ENCODE data around the gene LIX1L.

DNA sequence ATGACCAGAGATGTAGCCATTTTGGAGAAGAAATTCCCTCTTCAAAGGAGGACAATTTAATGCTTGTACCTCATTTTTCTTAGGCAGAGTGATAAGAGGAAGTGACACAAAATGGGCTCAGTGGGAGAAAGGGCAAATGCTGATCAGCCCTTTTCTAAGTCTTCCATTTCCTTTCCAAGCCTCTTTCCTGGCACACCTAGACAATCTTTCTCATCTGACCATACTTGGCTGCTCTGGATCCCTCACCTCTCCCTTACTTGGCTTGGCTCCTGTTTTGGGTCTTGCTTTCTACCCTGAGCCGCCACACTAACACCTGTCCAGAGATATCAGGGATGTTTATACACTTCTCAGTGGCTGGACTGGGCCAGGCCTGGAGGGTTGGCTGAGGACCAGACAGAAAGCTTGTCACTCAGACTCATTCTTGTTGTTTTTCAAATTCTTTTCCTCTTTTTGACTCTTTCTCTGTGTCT is 25.4 kb upstream of the LIX1L start:
- TF ChIP-seq, protein P1, sequence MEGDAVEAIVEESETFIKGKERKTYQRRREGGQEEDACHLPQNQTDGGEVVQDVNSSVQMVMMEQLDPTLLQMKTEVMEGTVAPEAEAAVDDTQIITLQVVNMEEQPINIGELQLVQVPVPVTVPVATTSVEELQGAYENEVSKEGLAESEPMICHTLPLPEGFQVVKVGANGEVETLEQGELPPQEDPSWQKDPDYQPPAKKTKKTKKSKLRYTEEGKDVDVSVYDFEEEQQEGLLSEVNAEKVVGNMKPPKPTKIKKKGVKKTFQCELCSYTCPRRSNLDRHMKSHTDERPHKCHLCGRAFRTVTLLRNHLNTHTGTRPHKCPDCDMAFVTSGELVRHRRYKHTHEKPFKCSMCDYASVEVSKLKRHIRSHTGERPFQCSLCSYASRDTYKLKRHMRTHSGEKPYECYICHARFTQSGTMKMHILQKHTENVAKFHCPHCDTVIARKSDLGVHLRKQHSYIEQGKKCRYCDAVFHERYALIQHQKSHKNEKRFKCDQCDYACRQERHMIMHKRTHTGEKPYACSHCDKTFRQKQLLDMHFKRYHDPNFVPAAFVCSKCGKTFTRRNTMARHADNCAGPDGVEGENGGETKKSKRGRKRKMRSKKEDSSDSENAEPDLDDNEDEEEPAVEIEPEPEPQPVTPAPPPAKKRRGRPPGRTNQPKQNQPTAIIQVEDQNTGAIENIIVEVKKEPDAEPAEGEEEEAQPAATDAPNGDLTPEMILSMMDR (IDR thresholded peaks at IDR 0.05) = no peak
- TF ChIP-seq POLR2A (IDR thresholded peaks at IDR 0.05) = no peak
